HepG2 (cell line): ENCODE measurements around the gene PTCD1. TPM values are rescaled to one million over a fixed set of nuclear protein-coding genes. Genes with fewer than 3 reads are reported as not detected.

Source experiments
- ATAC-seq: fragments of 200-7000 bp; cut with Tn5 transposase; 3 replicates; pipeline ENCODE4 v1.9.1; 2020; ENCODE audit warnings: mild to moderate bottlenecking, moderate library complexity
- BruUV-seq: library from RNA; stranded (reverse); fragments of 400-500 nt; replicated peaks from 2 replicates; lab custom pipeline; 2021; lab: Mats Ljungman, UMichigan
- CTCF ChIA-PET: fragments of 300-600 bp; formaldehyde crosslinking; extraction: SDS; loops from one replicate; lab custom pipeline; 2021; ENCODE audit warnings: low total read pairs, inconsistent platforms, low intra/inter-chr PET ratio; lab: Yijun Ruan, JAX
- POLR2A ChIA-PET: fragments of 350-600 bp; sonication (Branson Sonifier 250); formaldehyde crosslinking; loops from one replicate; lab custom pipeline; 2020; ENCODE audit warnings: antibody characterized with exemption, inconsistent platforms; lab: Yijun Ruan, JAX
- DNase-seq: peaks from one replicate; pipeline ENCODE4 v3.0.0-alpha.2; 2015; ENCODE audit warnings: low spot score
- FAIRE-seq: peaks from 3 replicates; lab custom pipeline; 2011; peaks lifted over from hg19 to GRCh38; lab: Jason Lieb, UNC
- H2AFZ ChIP-seq: one replicate; pipeline ENCODE4 v1.6.1; 2011; ENCODE audit warnings: low read length, inconsistent platforms
- H3K27ac ChIP-seq: fragments of 300-600 bp; 3 replicates; pipeline ENCODE4 v1.8.0; 2011; ENCODE audit warnings: mixed run types, mild to moderate bottlenecking, mixed read lengths, low read length, inconsistent platforms; ENCODE audit not compliant: insufficient read depth; ENCODE audit errors: extremely low read length
- H3K27me3 ChIP-seq, 2 experiments: fragments of 200-600 bp in 1 of 2; 2 replicates in 1 of 2; 3 replicates in 1 of 2; pipeline versions ENCODE4 v1.6.0 to v1.8.0; 2011; ENCODE audit warnings: low read length in 2 of 2, mild to moderate bottlenecking in 2 of 2, moderate library complexity in 2 of 2, inconsistent platforms in 1 of 2; ENCODE audit not compliant: insufficient read depth in 2 of 2, control insufficient read depth in 1 of 2
- H3K36me3 ChIP-seq, 2 experiments: fragments of 200-600 bp in 1 of 2; replicated peaks in 1 of 2; 2 replicates in 1 of 2; 3 replicates in 1 of 2; pipeline versions ENCODE4 v1.5.1 to v1.8.0; 2011; ENCODE audit warnings: low read length in 2 of 2, inconsistent platforms in 1 of 2; ENCODE audit not compliant: insufficient read depth in 2 of 2, control insufficient read depth in 1 of 2
- H3K4me1 ChIP-seq: 2 replicates; pipeline ENCODE4 v1.5.1; 2012; ENCODE audit warnings: low read length, inconsistent platforms; ENCODE audit not compliant: insufficient read depth
- H3K4me2 ChIP-seq: 2 replicates; pipeline ENCODE4 v1.6.0; 2011; ENCODE audit warnings: low read depth, low read length, inconsistent platforms
- H3K4me3 ChIP-seq, 3 experiments: fragments of 200-600 bp in 1 of 3; sonication (generic), shearing (Covaris generic) in 1 of 3; replicated peaks in 1 of 3; 2 replicates each; pipeline ENCODE4 v1.5.1; 2011 to 2016; ENCODE audit warnings: low read length in 3 of 3, inconsistent platforms in 2 of 3, low read depth in 2 of 3, mild to moderate bottlenecking in 2 of 3, control low read depth in 1 of 3, mixed read lengths in 1 of 3; ENCODE audit not compliant: insufficient read depth in 1 of 3
- H3K79me2 ChIP-seq: one replicate; pipeline ENCODE4 v1.6.1; 2011; ENCODE audit warnings: low read length, inconsistent platforms; ENCODE audit not compliant: insufficient read depth
- H3K9ac ChIP-seq: 2 replicates; pipeline ENCODE4 v1.6.0; 2011; ENCODE audit warnings: mild to moderate bottlenecking, low read depth, low read length, inconsistent platforms; ENCODE audit not compliant: insufficient read depth
- H3K9me3 ChIP-seq: 2 replicates; pipeline ENCODE4 v1.5.1; 2012; ENCODE audit warnings: mild to moderate bottlenecking, low read length
- H4K20me1 ChIP-seq: 2 replicates; pipeline ENCODE4 v1.6.0; 2011; ENCODE audit warnings: inconsistent platforms, mild to moderate bottlenecking, low read length, moderate library complexity; ENCODE audit not compliant: insufficient read depth
- CBFB ChIP-seq: sonication (generic); formaldehyde crosslinking; IDR thresholded peaks from 2 replicates; pipeline ENCODE4 v1.4.0; 2020; ENCODE audit warnings: missing genetic modification reagents
- FOXO1 ChIP-seq: sonication (generic); formaldehyde crosslinking; IDR thresholded peaks from 2 replicates; pipeline ENCODE4 v1.4.0; 2020; ENCODE audit warnings: missing genetic modification reagents
- PAX8 ChIP-seq: sonication (generic); formaldehyde crosslinking; IDR thresholded peaks from 2 replicates; pipeline ENCODE4 v1.8.0; 2022; ENCODE audit warnings: mild to moderate bottlenecking, missing genetic modification reagents, borderline replicate concordance
- REPIN1 ChIP-seq: sonication (generic); formaldehyde crosslinking; IDR thresholded peaks from 2 replicates; pipeline ENCODE4 v1.8.0; 2022; ENCODE audit warnings: missing genetic modification reagents, low read depth, mild to moderate bottlenecking, borderline replicate concordance
- ZNF563 ChIP-seq: sonication (generic); formaldehyde crosslinking; IDR thresholded peaks from 2 replicates; pipeline ENCODE4 v1.8.0; 2022; ENCODE audit warnings: mild to moderate bottlenecking, moderate library complexity, missing genetic modification reagents
- ZNF878 ChIP-seq: sonication (generic); formaldehyde crosslinking; IDR thresholded peaks from 2 replicates; pipeline ENCODE4 v1.8.1; 2023; ENCODE audit warnings: mild to moderate bottlenecking, missing genetic modification reagents, moderate library complexity
- WGBS: methylation state at CpG from one replicate; pipeline ENCODE4 v1.1.6; 2017; ENCODE audit warnings: low lambda C conversion rate; 5-methylcytosine and 5-hydroxymethylcytosine counted together
- in situ Hi-C: cut with HindIII; loops from 2 replicates; pipeline ENCODE4 v1.10.0; 2017; ENCODE audit warnings: low pct_unique_long_range_greater_than_20kb; ENCODE audit not compliant: extremely low pct_ligation_motif_present
- intact Hi-C: fragments of 100-400 bp; cut with micrococcal nuclease; formaldehyde crosslinking; loops from one replicate; pipeline ENCODE4 v1.10.0; 2022; ENCODE audit not compliant: unreplicated experiment
- polyA plus RNA-seq, 8 experiments: library from polyadenylated mRNA; depleted of rRNA in 3 of 8; stranded (reverse) in 7 of 8; unstranded in 1 of 8; fragments of >200 nt; fragmentation: Illumina TruSeq in 4 of 8; extraction: Trizol in 4 of 8; gene quantifications; 2 replicates each; pipeline versions ENCODE4 v1.2.1 to v1.2.3, GENCODE V29; 2011 to 2016; ENCODE audit warnings: low read depth in 4 of 8, missing spikeins in 1 of 8, mixed read lengths in 1 of 8; ENCODE audit not compliant: insufficient read depth in 1 of 8
- total RNA-seq, 5 experiments: library from RNA; depleted of rRNA; stranded (reverse); fragments of >200 nt; fragmentation: Illumina TruSeq; extraction: Trizol; gene quantifications; 2 replicates each; pipeline ENCODE4 v1.2.3, GENCODE V29; 2016; ENCODE audit warnings: low read depth in 1 of 5
- TF ChIP-seq, protein P1 (sequence below): sonication (generic); formaldehyde crosslinking; IDR thresholded peaks from 2 replicates; pipeline ENCODE4 v1.5.0; 2020; ENCODE audit warnings: missing genetic modification reagents
- TF ChIP-seq, protein P2 (sequence below): IDR thresholded peaks from 2 replicates; pipeline ENCODE4 v1.6.1; 2016; ENCODE audit warnings: low read depth
- TF ChIP-seq, protein P3 (sequence below): sonication (generic); formaldehyde crosslinking; IDR thresholded peaks from 2 replicates; pipeline ENCODE4 v1.5.1; 2020; ENCODE audit warnings: mild to moderate bottlenecking, missing genetic modification reagents, moderate library complexity
- TF ChIP-seq, protein P4 (sequence below): sonication (generic); formaldehyde crosslinking; IDR thresholded peaks from 2 replicates; pipeline ENCODE4 v1.4.0; 2020; ENCODE audit warnings: missing genetic modification reagents, borderline replicate concordance

Gene PTCD1
- total and polyA plus RNA-seq, 2 of the 13 experiments (the other 11 are each of a cell fraction or from before 2014, with no cell fraction given), result 3.0 to 8.4 TPM

DNA sequence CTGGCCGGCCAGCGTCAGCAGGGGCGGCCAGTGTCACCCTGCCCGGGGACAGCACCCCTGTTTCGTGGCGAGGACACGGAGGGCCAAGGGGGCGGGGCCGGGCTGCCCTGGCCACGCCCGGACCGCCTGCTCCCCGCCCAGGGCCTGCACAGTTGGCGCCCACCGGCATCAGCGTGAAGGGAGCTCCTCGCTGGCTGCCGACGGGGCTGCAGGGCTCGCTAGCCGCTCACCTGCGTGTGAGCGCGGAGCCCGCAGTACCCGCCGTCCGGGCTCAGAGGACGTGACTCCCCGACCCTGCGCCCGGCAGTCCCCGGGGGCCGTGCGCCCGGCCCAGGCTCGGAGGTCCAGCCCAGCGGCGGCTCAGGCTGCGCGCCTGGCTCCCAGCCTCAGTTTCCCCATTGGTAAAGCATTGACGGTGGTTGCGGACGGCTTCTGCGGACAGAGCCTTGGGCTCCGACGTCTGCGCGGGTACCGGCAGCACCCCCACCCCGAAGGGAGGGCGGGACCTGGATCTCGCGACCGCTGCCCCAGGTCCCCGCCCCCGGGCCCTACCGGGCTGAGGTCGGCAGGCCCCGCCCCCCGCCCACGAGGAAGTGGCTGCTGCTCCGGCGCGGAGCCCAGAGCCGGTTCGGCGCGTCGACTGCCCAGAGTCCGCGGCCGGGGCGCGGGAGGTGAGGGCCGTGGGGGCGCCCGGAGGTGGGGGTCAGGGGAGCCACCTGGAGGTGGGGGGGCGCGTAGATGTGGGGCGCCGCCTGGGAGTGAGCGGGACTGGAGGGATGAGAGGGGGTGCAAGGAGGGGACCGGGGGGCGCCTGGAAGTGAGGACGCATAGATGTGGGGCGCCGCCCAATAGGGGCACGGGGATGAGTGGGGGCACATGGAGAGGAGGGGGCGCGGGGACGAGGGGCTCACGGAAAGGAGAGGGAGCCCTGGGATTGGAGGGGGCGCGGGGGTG, 64.2 kb downstream of the PTCD1 start, which contains the start of gene ARPC1B:
ARPC1B (plus strand) TSS at position 620 of the 954 bp plus-strand sequence. CDS start 10,985 bp downstream, outside the sequence.
- FAIRE-seq (no peak), DNase-seq (peak; percentile 57), ATAC-seq (peak; percentile 78)
- H4K20me1 ChIP-seq, result 0 out of 2 replicates have a peak, but pooled peaks cover 2% of the 10 kb centered on the region
- H3K4me1 ChIP-seq, result peaks cover 46% of the 10 kb centered on the region
- in situ Hi-C loops, result no loop called here
- ChIA-PET CTCF (no interaction called here), POLR2A (interaction anchor here (0.6 to 1.6 kb wide), 3 partner anchors 13 to 34 kb away, joined by 3 to 7 read pairs (median 6); partner anchors contain the start of genes BUD31 and PDAP1)
- 4% methylated on average over 25 of the region's 95 CpGs for WGBS
- peak within 1 kb of the TSS; percentile 87 to 99 (median 95) for H3K4me3 ChIP-seq
- no peak within 1 kb of the TSS for H2AFZ ChIP-seq
- no peaks in the 10 kb centered on the region for H3K9me3 ChIP-seq
- peak within 1 kb of the TSS; percentile 91 for H3K27ac ChIP-seq
- H3K4me2 ChIP-seq, result peak within 1 kb of the TSS; percentile 84
- intact Hi-C loops, result loop anchor here (5.0 kb wide), 1 partner anchor 33 kb away; the partner anchor contains the start of genes BUD31 and PDAP1
- no TSS peak for BruUV-seq
- H3K9ac ChIP-seq, result peak within 1 kb of the TSS; percentile 93
- 0 out of 5 replicates have a peak, but pooled peaks cover 1 to 2% of the 10 kb centered on the region in 2 experiments for H3K36me3 ChIP-seq
- H3K79me2 ChIP-seq, result peaks cover 11% of the 10 kb centered on the region
- H3K27me3 ChIP-seq, result no peaks in the 10 kb centered on the region
- TF ChIP-seq, protein P1, sequence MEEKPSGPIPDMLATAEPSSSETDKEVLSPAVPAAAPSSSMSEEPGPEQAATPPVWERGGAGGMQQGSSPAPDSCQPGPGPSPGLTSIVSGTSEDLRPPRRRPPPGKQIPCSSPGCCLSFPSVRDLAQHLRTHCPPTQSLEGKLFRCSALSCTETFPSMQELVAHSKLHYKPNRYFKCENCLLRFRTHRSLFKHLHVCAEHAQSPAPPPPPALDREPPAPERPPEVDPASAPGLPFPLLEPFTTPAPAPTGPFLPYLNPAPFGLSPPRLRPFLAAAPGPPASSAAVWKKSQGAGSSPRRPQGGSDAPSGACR (CRISPR knock-in tag), result no peak
- TF ChIP-seq, protein P2, sequence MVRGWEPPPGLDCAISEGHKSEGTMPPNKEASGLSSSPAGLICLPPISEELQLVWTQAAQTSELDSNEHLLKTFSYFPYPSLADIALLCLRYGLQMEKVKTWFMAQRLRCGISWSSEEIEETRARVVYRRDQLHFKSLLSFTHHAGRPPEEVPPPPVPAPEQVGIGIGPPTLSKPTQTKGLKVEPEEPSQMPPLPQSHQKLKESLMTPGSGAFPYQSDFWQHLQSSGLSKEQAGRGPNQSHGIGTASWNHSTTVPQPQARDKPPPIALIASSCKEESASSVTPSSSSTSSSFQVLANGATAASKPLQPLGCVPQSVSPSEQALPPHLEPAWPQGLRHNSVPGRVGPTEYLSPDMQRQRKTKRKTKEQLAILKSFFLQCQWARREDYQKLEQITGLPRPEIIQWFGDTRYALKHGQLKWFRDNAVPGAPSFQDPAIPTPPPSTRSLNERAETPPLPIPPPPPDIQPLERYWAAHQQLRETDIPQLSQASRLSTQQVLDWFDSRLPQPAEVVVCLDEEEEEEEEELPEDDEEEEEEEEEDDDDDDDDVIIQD, result no peak
- TF ChIP-seq, protein P3, sequence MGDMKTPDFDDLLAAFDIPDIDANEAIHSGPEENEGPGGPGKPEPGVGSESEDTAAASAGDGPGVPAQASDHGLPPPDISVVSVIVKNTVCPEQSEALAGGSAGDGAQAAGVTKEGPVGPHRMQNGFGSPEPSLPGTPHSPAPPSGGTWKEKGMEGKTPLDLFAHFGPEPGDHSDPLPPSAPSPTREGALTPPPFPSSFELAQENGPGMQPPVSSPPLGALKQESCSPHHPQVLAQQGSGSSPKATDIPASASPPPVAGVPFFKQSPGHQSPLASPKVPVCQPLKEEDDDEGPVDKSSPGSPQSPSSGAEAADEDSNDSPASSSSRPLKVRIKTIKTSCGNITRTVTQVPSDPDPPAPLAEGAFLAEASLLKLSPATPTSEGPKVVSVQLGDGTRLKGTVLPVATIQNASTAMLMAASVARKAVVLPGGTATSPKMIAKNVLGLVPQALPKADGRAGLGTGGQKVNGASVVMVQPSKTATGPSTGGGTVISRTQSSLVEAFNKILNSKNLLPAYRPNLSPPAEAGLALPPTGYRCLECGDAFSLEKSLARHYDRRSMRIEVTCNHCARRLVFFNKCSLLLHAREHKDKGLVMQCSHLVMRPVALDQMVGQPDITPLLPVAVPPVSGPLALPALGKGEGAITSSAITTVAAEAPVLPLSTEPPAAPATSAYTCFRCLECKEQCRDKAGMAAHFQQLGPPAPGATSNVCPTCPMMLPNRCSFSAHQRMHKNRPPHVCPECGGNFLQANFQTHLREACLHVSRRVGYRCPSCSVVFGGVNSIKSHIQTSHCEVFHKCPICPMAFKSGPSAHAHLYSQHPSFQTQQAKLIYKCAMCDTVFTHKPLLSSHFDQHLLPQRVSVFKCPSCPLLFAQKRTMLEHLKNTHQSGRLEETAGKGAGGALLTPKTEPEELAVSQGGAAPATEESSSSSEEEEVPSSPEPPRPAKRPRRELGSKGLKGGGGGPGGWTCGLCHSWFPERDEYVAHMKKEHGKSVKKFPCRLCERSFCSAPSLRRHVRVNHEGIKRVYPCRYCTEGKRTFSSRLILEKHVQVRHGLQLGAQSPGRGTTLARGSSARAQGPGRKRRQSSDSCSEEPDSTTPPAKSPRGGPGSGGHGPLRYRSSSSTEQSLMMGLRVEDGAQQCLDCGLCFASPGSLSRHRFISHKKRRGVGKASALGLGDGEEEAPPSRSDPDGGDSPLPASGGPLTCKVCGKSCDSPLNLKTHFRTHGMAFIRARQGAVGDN (CRISPR knock-in tag), result peak; percentile 76
- TF ChIP-seq FOXO1, result no peak
- no peak for TF ChIP-seq PAX8 (CRISPR knock-in tag)
- TF ChIP-seq, protein P4, sequence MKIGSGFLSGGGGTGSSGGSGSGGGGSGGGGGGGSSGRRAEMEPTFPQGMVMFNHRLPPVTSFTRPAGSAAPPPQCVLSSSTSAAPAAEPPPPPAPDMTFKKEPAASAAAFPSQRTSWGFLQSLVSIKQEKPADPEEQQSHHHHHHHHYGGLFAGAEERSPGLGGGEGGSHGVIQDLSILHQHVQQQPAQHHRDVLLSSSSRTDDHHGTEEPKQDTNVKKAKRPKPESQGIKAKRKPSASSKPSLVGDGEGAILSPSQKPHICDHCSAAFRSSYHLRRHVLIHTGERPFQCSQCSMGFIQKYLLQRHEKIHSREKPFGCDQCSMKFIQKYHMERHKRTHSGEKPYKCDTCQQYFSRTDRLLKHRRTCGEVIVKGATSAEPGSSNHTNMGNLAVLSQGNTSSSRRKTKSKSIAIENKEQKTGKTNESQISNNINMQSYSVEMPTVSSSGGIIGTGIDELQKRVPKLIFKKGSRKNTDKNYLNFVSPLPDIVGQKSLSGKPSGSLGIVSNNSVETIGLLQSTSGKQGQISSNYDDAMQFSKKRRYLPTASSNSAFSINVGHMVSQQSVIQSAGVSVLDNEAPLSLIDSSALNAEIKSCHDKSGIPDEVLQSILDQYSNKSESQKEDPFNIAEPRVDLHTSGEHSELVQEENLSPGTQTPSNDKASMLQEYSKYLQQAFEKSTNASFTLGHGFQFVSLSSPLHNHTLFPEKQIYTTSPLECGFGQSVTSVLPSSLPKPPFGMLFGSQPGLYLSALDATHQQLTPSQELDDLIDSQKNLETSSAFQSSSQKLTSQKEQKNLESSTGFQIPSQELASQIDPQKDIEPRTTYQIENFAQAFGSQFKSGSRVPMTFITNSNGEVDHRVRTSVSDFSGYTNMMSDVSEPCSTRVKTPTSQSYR (CRISPR knock-in tag), result peak; percentile 27; the same call in 1 of the 2 replicates
- TF ChIP-seq CBFB (CRISPR knock-in tag), result no peak
- TF ChIP-seq ZNF878 (CRISPR knock-in tag), result no peak
- peak; percentile 37; the same call in 1 of the 2 replicates for TF ChIP-seq REPIN1 (CRISPR knock-in tag)
- TF ChIP-seq ZNF563, result peak; percentile 78; the same call in 1 of the 2 replicates
